ENCODE measurements around the gene REPIN1.

The REPIN1 gene

GRCh38 chr7:150410680-150411346 is 42.2 kb downstream of the REPIN1 start (continued):
- TF ChIP-seq ZNF473 (tag by site-specific recombination; IDR thresholded peaks at IDR 0.05) = no peak

- H3K36me3 ChIP-seq (ENCODE audit: control insufficient read depth in 2 of 2, insufficient read depth in 1 of 2, low read length in 2 of 2) = no peaks in the 10 kb centered on the region
- no peak overlapping the region for H3K4me3 ChIP-seq (ENCODE audit: low read depth, low read length)
- no peak overlapping the region for H3K27ac ChIP-seq (ENCODE audit: extremely low read depth, low read depth, low read length)
- TF ChIP-seq ZSCAN30 (tag by site-specific recombination; IDR thresholded peaks at IDR 0.05) (no peak), ZNF121 (tag by site-specific recombination; IDR thresholded peaks at IDR 0.05) (no peak), GLI2 (tag by site-specific recombination; IDR thresholded peaks at IDR 0.05; ENCODE audit: borderline replicate concordance, low read depth) (no peak)
- H3K9me3 ChIP-seq (ENCODE audit: control insufficient read depth, insufficient read depth, low read depth, low read length) = no peaks in the 10 kb centered on the region
- ChIA-PET CTCF (no interaction called here), POLR2A (no interaction called here)
- H3K4me1 ChIP-seq (ENCODE audit: control insufficient read depth, insufficient read depth, low read length) = no peaks in the 10 kb centered on the region
Measured at GRCh38 chr7:150411606-150412005, 43.0 kb downstream of the REPIN1 start.

GRCh38 chr7:150412016-150412415 is 43.4 kb downstream of the REPIN1 start:
- Histone ChIP-seq H3K27ac (ENCODE audit: extremely low read depth, low read depth, low read length) (no peak overlapping the region), H3K4me3 (ENCODE audit: low read depth, low read length) (no peak overlapping the region), H3K9me3 (ENCODE audit: control insufficient read depth, insufficient read depth, low read depth, low read length) (no peaks in the 10 kb centered on the region), H3K4me1 (ENCODE audit: control insufficient read depth, insufficient read depth, low read length) (no peaks in the 10 kb centered on the region), H3K36me3 (ENCODE audit: control insufficient read depth in 2 of 2, insufficient read depth in 1 of 2, low read length in 2 of 2) (no peaks in the 10 kb centered on the region)
- CTCF ChIA-PET = no interaction called here
- TF ChIP-seq PBX3 (CRISPR knock-in tag; IDR thresholded peaks at IDR 0.05) (no peak), ZNF404 (tag by site-specific recombination; IDR thresholded peaks at IDR 0.05) (no peak), PRDM4 (tag by site-specific recombination; IDR thresholded peaks at IDR 0.05) (no peak), CTCF (tag by site-specific recombination; IDR thresholded peaks at IDR 0.05) (no peak), ZNF571 (tag by site-specific recombination; IDR thresholded peaks at IDR 0.05) (no peak), ZNF624 (tag by site-specific recombination; IDR thresholded peaks at IDR 0.05) (no peak), ZNF2 (tag by site-specific recombination; IDR thresholded peaks at IDR 0.05) (no peak), SCRT2 (tag by site-specific recombination; IDR thresholded peaks at IDR 0.05) (no peak), ZBTB26 (tag by site-specific recombination; optimal IDR thresholded peaks at IDR 0.05) (no peak), ZNF280D (tag by site-specific recombination; IDR thresholded peaks at IDR 0.05) (no peak), SCRT1 (tag by site-specific recombination; IDR thresholded peaks at IDR 0.05; ENCODE audit: borderline replicate concordance) (no peak), TRIM28 (IDR thresholded peaks at IDR 0.05; ENCODE audit: borderline replicate concordance, low read length) (no peak), REPIN1 (tag by site-specific recombination; IDR thresholded peaks at IDR 0.05; ENCODE audit: low read depth) (no peak)
- POLR2A ChIA-PET = no interaction called here
